ENCODE measurements around the gene ADGRF1.
A peak's percentile ranks its signal among the peaks of the same experiment; 100 is the strongest.

Gene ADGRF1

DNA sequence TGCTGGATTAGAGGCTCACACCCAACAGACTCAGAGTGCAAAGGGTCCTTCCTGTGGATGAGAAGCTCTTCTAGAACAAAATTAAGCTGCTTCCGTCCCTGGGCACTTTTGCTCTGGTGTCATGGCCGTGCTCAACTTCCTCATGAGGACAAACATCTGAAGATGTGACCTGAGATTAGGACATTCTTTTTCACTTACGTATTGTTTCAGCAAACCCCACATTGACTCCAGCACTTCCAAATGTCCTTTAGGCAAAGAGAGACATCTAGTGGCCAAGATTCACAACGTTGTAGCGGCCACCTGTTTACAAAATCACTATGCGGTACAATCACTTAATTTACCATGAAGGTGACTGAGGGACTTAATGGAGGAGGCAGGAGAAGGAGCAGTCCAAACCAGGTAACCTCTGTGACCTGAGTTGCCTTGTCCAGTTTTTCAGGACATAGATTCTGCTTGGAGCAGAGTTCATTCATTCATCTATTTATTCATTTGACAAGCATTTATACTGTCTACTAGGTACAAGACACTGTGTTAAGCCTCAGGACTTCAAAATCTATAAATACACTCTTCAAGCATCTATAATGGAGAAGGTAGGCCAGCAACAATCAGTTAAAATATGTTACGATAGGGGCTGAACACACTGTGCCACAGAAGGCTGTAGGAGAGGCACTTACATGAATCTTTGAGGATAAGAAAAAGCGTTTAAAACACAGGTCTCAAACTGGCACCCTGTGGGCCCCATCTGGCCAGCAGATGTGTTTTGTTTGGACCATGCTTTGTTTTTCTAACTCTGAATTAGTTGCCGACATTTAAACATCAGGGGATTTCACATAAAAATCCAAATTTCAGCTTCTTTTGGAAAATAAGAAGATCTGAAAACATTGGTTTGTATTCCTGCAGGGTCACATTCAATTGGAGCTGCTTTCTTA, 5.6 kb upstream of the ADGRF1 start:
- TF ChIP-seq, protein P1, sequence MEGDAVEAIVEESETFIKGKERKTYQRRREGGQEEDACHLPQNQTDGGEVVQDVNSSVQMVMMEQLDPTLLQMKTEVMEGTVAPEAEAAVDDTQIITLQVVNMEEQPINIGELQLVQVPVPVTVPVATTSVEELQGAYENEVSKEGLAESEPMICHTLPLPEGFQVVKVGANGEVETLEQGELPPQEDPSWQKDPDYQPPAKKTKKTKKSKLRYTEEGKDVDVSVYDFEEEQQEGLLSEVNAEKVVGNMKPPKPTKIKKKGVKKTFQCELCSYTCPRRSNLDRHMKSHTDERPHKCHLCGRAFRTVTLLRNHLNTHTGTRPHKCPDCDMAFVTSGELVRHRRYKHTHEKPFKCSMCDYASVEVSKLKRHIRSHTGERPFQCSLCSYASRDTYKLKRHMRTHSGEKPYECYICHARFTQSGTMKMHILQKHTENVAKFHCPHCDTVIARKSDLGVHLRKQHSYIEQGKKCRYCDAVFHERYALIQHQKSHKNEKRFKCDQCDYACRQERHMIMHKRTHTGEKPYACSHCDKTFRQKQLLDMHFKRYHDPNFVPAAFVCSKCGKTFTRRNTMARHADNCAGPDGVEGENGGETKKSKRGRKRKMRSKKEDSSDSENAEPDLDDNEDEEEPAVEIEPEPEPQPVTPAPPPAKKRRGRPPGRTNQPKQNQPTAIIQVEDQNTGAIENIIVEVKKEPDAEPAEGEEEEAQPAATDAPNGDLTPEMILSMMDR (conservative IDR thresholded peaks at IDR 0.05; ENCODE audit: control insufficient read depth, insufficient read depth, low read depth, low read length) = peak; percentile 83
- no peak overlapping the region for H3K4me3 ChIP-seq (ENCODE audit: control insufficient read depth, low read depth, low read length)
- DNase-seq (ENCODE audit: low read depth) = peak; percentile 76

GRCh38 chr6:47047097-47047478, 5.0 kb upstream of the ADGRF1 start:
- no peak overlapping the region for H3K4me3 ChIP-seq (ENCODE audit: control insufficient read depth, low read depth, low read length)
- TF ChIP-seq, protein P1 (conservative IDR thresholded peaks at IDR 0.05; ENCODE audit: control insufficient read depth, insufficient read depth, low read depth, low read length) = no peak
- DNase-seq (ENCODE audit: low read depth) = no peak

DNA sequence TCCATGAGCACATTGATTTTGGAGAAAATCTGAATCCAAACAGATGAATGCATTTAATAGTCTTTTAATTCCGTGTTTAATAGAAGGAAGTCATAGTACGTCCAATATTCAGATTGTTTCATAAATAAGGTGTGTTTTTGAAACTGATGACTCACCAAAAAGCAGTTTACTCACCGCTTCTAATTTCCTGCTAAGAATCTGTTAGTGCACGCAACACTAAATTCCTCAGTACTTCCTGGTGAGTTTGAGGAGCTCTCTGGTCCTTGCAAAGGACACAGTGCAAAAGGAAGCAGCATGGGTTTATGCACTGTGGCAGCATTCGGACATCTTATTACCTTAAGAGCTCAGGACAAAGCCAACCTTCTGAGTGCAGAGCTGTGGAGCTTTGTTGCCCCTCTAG, 2.3 kb upstream of the ADGRF1 start:
- no peak for DNase-seq (ENCODE audit: low read depth)
- no peak overlapping the region for H3K4me3 ChIP-seq (ENCODE audit: control insufficient read depth, low read depth, low read length)
- TF ChIP-seq, protein P1 (conservative IDR thresholded peaks at IDR 0.05; ENCODE audit: control insufficient read depth, insufficient read depth, low read depth, low read length) = no peak

DNA sequence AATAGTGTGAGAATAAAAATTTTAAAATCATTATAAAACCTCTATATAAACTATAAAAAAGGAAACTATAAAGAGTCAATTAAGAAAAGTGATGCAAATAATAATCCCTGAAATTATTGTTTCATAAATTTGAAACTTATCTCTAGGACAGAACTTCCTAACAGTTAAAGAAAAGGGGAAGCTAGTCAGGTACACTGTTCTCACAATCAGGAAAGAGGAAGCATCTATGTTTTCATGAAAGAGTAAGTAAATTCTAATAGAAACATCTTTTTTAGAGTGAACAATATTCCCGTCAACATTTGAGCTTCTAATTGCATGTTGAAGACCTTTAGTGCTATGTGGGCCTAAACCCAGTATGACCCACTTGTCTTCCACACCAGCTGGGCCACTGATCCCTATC, 1.2 kb upstream of the ADGRF1 start:
- no peak for DNase-seq (ENCODE audit: low read depth)
- TF ChIP-seq, protein P1 (conservative IDR thresholded peaks at IDR 0.05; ENCODE audit: control insufficient read depth, insufficient read depth, low read depth, low read length) = no peak
- H3K4me3 ChIP-seq (ENCODE audit: control insufficient read depth, low read depth, low read length) = no peak overlapping the region

DNA sequence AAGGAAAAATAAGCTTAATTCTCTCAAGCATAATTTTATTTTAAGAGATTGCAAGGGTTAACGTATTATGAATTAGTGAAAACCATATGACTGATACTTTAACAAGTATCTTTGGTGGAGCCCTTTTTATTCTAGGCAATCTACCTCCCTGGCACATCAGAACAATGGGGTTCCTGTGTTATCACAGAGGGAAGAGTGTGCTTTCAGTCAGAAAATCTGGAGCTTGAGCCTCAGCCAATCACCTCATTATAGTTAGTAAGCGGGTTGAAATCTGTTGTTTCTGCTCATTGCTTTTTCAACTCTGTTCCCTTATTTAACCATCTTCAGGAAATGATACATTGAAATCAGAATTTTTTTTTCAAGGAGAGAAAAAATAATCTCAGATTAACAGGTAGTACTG, 391 bp downstream of the ADGRF1 start:
- H3K4me3 ChIP-seq (ENCODE audit: control insufficient read depth, low read depth, low read length) = no peak overlapping the region
- TF ChIP-seq, protein P1 (conservative IDR thresholded peaks at IDR 0.05; ENCODE audit: control insufficient read depth, insufficient read depth, low read depth, low read length) = no peak
- DNase-seq (ENCODE audit: low read depth) = no peak

DNA sequence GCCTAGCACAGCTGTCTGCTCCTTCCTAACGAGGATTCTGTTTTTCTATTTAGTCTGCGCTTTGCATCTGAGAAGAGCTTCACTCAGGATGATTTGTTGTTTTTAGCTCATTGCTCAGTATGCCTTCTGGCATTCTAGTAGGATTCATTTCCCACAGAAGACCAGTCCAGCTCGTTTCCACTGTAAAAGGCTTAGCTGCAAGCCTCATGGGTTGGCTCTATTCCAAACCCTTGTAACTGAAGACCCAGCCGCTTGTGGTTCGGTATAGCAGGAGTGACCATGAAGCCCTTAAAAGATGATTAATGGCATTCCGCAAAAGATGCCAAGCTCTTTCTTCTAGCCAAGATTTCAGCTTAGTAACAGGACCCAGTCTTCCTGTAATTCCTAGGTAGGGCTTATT, 7.2 kb downstream of the ADGRF1 start:
- no peak overlapping the region for H3K4me3 ChIP-seq (ENCODE audit: control insufficient read depth, low read depth, low read length)
- peak; percentile 80 for DNase-seq (ENCODE audit: low read depth)
- TF ChIP-seq, protein P1 (conservative IDR thresholded peaks at IDR 0.05; ENCODE audit: control insufficient read depth, insufficient read depth, low read depth, low read length) = no peak

Measured in fibroblast of mammary gland (primary cell).